Right lobe of liver (tissue), 6 donors: ENCODE results near the gene MS4A14. TPM values are rescaled to one million over a fixed set of nuclear protein-coding genes. Genes with fewer than 3 reads are reported as not detected.

ENCODE experiments used
- ATAC-seq, 4 donors: fragments of 200-7000 bp; cut with Tn5 transposase; one replicate each; pipeline ENCODE4 v1.9.1; 2020; ENCODE audit warnings: mild to moderate bottlenecking in 4 of 4, moderate library complexity in 4 of 4
- DNase-seq, 3 donors: peaks; one replicate each; pipeline ENCODE4 v3.0.0-alpha.2; 2020
- H3K27ac ChIP-seq, 3 donors: fragments of 200-600 bp; one replicate each; pipeline ENCODE4 v1.8.0; 2022
- H3K27me3 ChIP-seq, 2 donors: fragments of 200-600 bp; one replicate each; pipeline ENCODE4 v1.8.0; 2022
- H3K36me3 ChIP-seq, 4 donors: fragments of 200-600 bp; sonication (generic) in 1 of 4; one replicate each; pipeline versions ENCODE4 v1.5.1 to v1.8.0; 2017 to 2022; ENCODE audit warnings: control low read depth in 1 of 4
- H3K4me1 ChIP-seq, 4 donors: fragments of 200-600 bp; sonication (generic) in 1 of 4; one replicate each; pipeline versions ENCODE4 v1.5.1 to v1.8.0; 2017 to 2022; ENCODE audit warnings: control low read depth in 1 of 4
- H3K4me3 ChIP-seq, 3 donors: fragments of 200-600 bp; one replicate each; pipeline ENCODE4 v1.8.0; 2022
- H3K9me3 ChIP-seq, 4 donors: fragments of 200-600 bp; sonication (generic) in 1 of 4; one replicate each; pipeline versions ENCODE4 v1.5.1 to v1.8.0; 2017 to 2022; ENCODE audit warnings: control low read depth in 1 of 4
- POLR2A ChIP-seq: fragments of 450-650 bp; IDR thresholded peaks from one replicate; pipeline ENCODE4 v1.6.1; 2017; ENCODE audit warnings: antibody characterized with exemption, mild to moderate bottlenecking
- WGBS: methylation state at CpG from one replicate; pipeline ENCODE4 v1.1.6; 2018; ENCODE audit warnings: low coverage, low lambda C conversion rate; ENCODE audit not compliant: insufficient coverage; ENCODE audit errors: missing lambda C conversion rate; 5-methylcytosine and 5-hydroxymethylcytosine counted together
- intact Hi-C, 2 donors: fragments of 100-400 bp; cut with DNase I; formaldehyde crosslinking; loops; one replicate each; pipeline versions ENCODE4 v1.11.2 to v1.14.1; 2022
- total RNA-seq, 6 experiments: library from RNA; depleted of rRNA in 2 of 6; stranded (reverse); fragments of >200 nt in 2 of 6; fragmentation: NEBNext Ultra II Directional in 3 of 6; extraction: Animal tissue kit (Norgen Biotek cat#: 25700) in 3 of 6; gene quantifications; one replicate each; pipeline versions ENCODE4 v1.1.0 to v1.2.4, GENCODE V29; 2016 to 2023
- TF ChIP-seq, protein P1 (sequence below), 4 donors: fragments of 200-600 bp in 3 of 4; fragments of 450-650 bp in 1 of 4; IDR thresholded peaks; one replicate each; pipeline versions ENCODE4 v1.5.1 to v1.8.0; 2016 to 2022; ENCODE audit warnings: antibody characterized with exemption in 4 of 4, mild to moderate bottlenecking in 2 of 4
- donor health status: DM: no; HTN: yes; CAD: no.
- donor health status: DM: no; HTN: no; CAD: no.
- donor health status: DM: no; HTN: no; CAD: no.
- donor health status: DM: no; HTN: yes; CAD: no.
- donor health status: DM: no; HTN: yes; CAD: no.

The MS4A14 gene
- total RNA-seq, 6 experiments from 2014 or later = 0.53 to 0.98 (median 0.88) TPM

DNA sequence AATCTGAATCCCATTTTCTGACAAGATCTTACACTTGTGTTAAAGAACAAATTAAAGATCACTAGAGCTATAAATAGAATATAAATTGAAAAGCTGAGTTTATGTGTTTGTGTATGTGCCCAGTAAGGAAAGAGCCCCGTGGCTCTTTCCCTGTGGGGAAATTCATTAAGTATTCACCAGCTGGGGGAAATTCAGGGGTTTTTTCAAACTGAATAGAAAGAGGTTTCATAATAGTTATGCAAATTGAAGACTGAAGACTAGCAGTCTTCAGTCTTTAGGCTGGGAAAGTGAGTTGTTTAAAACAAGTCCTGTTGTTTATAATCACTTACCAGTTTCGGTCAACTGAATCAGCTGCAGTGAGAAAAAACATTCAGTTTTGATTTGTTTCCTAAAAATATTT is 29.2 kb upstream of the MS4A14 start:
- H3K27ac ChIP-seq = no peak overlapping the region
- intact Hi-C loops = no loop called here
- 36% methylated on average over 2 of the region's 2 CpGs for WGBS

DNA sequence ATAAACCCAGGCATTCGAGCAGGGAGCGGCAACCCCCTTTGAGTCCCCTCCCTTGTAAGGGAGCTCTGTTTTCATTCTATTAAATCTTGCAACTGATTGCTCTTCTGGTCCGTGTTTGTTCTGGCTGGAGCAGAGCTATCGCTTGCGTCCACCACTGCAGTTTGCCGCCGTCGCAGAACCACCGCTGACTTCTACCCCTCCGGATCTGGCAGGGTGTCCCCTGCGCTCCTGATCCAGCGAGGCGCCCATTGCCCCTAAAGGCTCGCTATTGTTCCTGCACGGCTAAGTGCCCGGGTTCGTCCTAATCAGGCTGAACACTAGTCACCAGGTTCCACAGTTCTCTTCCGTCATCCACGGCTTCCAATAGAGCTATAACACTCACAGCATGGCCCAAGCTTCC is 28.4 kb upstream of the MS4A14 start:
- intact Hi-C loops = no loop called here
- WGBS = 89% methylated on average over 11 of the region's 19 CpGs
- no peak for DNase-seq
- no peak for TF ChIP-seq POLR2A
- TF ChIP-seq, protein P1, sequence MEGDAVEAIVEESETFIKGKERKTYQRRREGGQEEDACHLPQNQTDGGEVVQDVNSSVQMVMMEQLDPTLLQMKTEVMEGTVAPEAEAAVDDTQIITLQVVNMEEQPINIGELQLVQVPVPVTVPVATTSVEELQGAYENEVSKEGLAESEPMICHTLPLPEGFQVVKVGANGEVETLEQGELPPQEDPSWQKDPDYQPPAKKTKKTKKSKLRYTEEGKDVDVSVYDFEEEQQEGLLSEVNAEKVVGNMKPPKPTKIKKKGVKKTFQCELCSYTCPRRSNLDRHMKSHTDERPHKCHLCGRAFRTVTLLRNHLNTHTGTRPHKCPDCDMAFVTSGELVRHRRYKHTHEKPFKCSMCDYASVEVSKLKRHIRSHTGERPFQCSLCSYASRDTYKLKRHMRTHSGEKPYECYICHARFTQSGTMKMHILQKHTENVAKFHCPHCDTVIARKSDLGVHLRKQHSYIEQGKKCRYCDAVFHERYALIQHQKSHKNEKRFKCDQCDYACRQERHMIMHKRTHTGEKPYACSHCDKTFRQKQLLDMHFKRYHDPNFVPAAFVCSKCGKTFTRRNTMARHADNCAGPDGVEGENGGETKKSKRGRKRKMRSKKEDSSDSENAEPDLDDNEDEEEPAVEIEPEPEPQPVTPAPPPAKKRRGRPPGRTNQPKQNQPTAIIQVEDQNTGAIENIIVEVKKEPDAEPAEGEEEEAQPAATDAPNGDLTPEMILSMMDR (IDR thresholded peaks at IDR 0.05) = no peak
- Histone ChIP-seq H3K27me3 (no peaks in the 10 kb centered on the region), H3K9me3 (no peaks in the 10 kb centered on the region), H3K27ac (no peak overlapping the region), H3K36me3 (no peaks in the 10 kb centered on the region), H3K4me1 (no peaks in the 10 kb centered on the region), H3K4me3 (no peak overlapping the region)
- ATAC-seq = no peak

More for the DNA sequence above, 29.2 kb upstream of the MS4A14 start:
- Histone ChIP-seq H3K4me3 (no peak overlapping the region), H3K9me3 (no peaks in the 10 kb centered on the region), H3K27me3 (no peaks in the 10 kb centered on the region), H3K36me3 (no peaks in the 10 kb centered on the region), H3K4me1 (no peaks in the 10 kb centered on the region)
- no peak for TF ChIP-seq POLR2A
- TF ChIP-seq, protein P1 (IDR thresholded peaks at IDR 0.05) = no peak
- DNase-seq (no peak), ATAC-seq (peak in 1 of 4 donors; percentile 9)

DNA sequence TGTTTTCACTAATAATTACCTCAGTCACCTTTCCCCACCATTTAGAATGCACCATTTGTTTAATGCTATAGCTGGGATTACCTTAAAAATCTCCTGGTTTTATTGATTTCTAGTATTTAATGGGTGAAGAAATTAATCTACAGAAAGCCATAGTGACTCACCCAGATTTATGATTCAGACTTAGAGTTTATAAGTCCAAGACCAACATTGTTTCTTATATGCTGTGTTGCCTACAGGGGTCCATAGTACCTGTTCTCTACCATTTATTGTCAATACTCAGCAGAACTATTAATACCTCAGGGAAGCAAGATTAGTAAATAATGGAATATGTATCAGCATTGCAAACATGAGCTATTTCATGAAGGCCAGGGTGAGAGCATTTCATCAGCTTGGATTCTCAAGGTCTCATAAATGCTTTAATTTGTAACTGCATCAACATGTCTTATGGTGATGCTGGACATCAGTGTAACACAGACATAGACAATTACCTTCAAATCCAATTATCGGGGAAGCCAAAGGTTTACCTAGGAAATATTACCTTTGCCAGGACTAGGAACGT is 25.9 kb upstream of the MS4A14 start:
- DNase-seq (no peak), ATAC-seq (no peak)
- intact Hi-C loops = no loop called here
- 38% methylated on average over 2 of the region's 2 CpGs for WGBS
- TF ChIP-seq, protein P1 (IDR thresholded peaks at IDR 0.05) = no peak
- TF ChIP-seq POLR2A = no peak
- H3K4me1 ChIP-seq = no peaks in the 10 kb centered on the region
- no peak overlapping the region for H3K27ac ChIP-seq
- no peaks in the 10 kb centered on the region for H3K36me3 ChIP-seq
- no peak overlapping the region for H3K4me3 ChIP-seq
- H3K9me3 ChIP-seq = no peaks in the 10 kb centered on the region
- no peaks in the 10 kb centered on the region for H3K27me3 ChIP-seq

DNA sequence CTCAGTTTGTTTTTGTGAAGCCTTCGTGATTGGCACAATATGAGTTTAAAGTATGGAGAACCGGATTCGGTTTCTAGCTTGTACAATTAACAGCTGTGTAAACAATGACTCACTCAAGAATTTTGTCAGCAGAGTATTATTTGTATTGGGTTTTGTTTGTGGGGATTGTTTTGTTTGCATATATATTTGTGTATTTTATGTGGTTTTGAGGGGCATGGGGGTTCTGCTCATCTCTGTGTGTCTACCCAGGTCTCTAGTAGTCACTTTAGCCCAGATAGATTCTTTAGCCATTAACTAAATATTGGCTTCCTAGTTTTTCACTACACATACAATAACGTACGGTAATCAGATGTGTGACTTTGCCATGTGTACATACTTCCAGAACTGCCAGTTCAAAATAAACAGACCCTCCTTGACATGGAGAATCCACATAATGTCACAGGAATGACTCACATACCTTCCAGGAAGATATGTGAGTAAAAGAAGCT is 25.4 kb upstream of the MS4A14 start:
- DNase-seq = no peak
- 34% methylated on average over 5 of the region's 5 CpGs for WGBS
- TF ChIP-seq POLR2A = no peak
- TF ChIP-seq, protein P1 (IDR thresholded peaks at IDR 0.05) = no peak
- Histone ChIP-seq H3K4me3 (no peak overlapping the region), H3K36me3 (no peaks in the 10 kb centered on the region), H3K4me1 (no peaks in the 10 kb centered on the region), H3K27me3 (no peaks in the 10 kb centered on the region), H3K27ac (peak overlapping the region in 2 of 3 donors; percentile 14 to 20), H3K9me3 (no peaks in the 10 kb centered on the region)
- ATAC-seq = peak in 1 of 4 donors; percentile 78
- intact Hi-C loops = no loop called here
